ENCODE measurements around the gene KRTAP4-11. TPM values are rescaled to one million over a fixed set of nuclear protein-coding genes. Genes with fewer than 3 reads are reported as not detected.
"Not testable (repeated sequence)": the region's sequence is repeated elsewhere in the genome, so short reads cannot be mapped to it uniquely, and the experiment has no call there.

The KRTAP4-11 gene
- total RNA-seq, 2 donors from 2014 or later, result not detected

GRCh38 chr17:41151525-41151924 is 33.4 kb upstream of the KRTAP4-11 start:
- no peak for DNase-seq (ENCODE audit: low spot score)
- H3K4me3 ChIP-seq, result no peak overlapping the region
- no peak for TF ChIP-seq CTCF (IDR thresholded peaks at IDR 0.05)
- H3K27me3 ChIP-seq (replicated peaks; ENCODE audit: insufficient read depth), result no peaks in the 10 kb centered on the region
- ATAC-seq (ENCODE audit: insufficient number of reproducible peaks, low FRiP score, low read depth), result no peak
- no peak overlapping the region for H3K27ac ChIP-seq
- no peaks in the 10 kb centered on the region for H3K4me1 ChIP-seq (ENCODE audit: control insufficient read depth in 1 of 2, low read depth in 2 of 2)
- no peaks in the 10 kb centered on the region for H3K36me3 ChIP-seq
- no peaks in the 10 kb centered on the region for H3K9me3 ChIP-seq

GRCh38 chr17:41150026-41150425 is 31.9 kb upstream of the KRTAP4-11 start:
- H3K9me3 ChIP-seq, result no peaks in the 10 kb centered on the region
- no peaks in the 10 kb centered on the region for H3K4me1 ChIP-seq (ENCODE audit: control insufficient read depth in 1 of 2, low read depth in 2 of 2)
- ATAC-seq (ENCODE audit: insufficient number of reproducible peaks, low FRiP score, low read depth), result no peak
- H3K27ac ChIP-seq, result no peak overlapping the region
- H3K36me3 ChIP-seq, result no peaks in the 10 kb centered on the region
- no peak for TF ChIP-seq CTCF (IDR thresholded peaks at IDR 0.05)
- no peak for DNase-seq (ENCODE audit: low spot score)
- no peaks in the 10 kb centered on the region for H3K27me3 ChIP-seq (replicated peaks; ENCODE audit: insufficient read depth)
- no peak overlapping the region for H3K4me3 ChIP-seq

GRCh38 chr17:41149652-41149985 is 31.4 kb upstream of the KRTAP4-11 start, which contains the start of gene KRTAP4-5:
TSS of gene KRTAP4-5 (minus strand) at chr17:41149825. CDS start at chr17:41149767, 58 bp downstream.
- Histone ChIP-seq H3K4me3 (no peak within 1 kb of the TSS), H3K4me1 (ENCODE audit: control insufficient read depth in 1 of 2, low read depth in 2 of 2) (no peaks in the 10 kb centered on the region), H3K27me3 (replicated peaks; ENCODE audit: insufficient read depth) (no peaks in the 10 kb centered on the region), H3K27ac (no peak within 1 kb of the TSS), H3K36me3 (no peaks in the 10 kb centered on the region), H3K9me3 (no peaks in the 10 kb centered on the region)
- DNase-seq (ENCODE audit: low spot score) (no peak), ATAC-seq (ENCODE audit: insufficient number of reproducible peaks, low FRiP score, low read depth) (no peak)
- no peak for TF ChIP-seq CTCF (IDR thresholded peaks at IDR 0.05)

- not testable (repeated sequence) for H3K4me3 ChIP-seq; H3K4me1 ChIP-seq (ENCODE audit: control insufficient read depth in 1 of 2, low read depth in 2 of 2); H3K27ac ChIP-seq; H3K9me3 ChIP-seq; H3K36me3 ChIP-seq; ATAC-seq (ENCODE audit: insufficient number of reproducible peaks, low FRiP score, low read depth); H3K27me3 ChIP-seq (replicated peaks; ENCODE audit: insufficient read depth); DNase-seq (ENCODE audit: low spot score)
Observed at GRCh38 chr17:41148971-41149651, 30.9 kb upstream of the KRTAP4-11 start.

GRCh38 chr17:41147531-41148204 is 29.5 kb upstream of the KRTAP4-11 start:
- no peaks in the 10 kb centered on the region for H3K4me1 ChIP-seq (ENCODE audit: control insufficient read depth in 1 of 2, low read depth in 2 of 2)
- H3K27ac ChIP-seq, result no peak overlapping the region
- H3K4me3 ChIP-seq, result no peak overlapping the region
- no peaks in the 10 kb centered on the region for H3K27me3 ChIP-seq (replicated peaks; ENCODE audit: insufficient read depth)
- DNase-seq (ENCODE audit: low spot score), result no peak
- H3K36me3 ChIP-seq, result no peaks in the 10 kb centered on the region
- peaks cover 5% of the 10 kb centered on the region for H3K9me3 ChIP-seq
- no peak for TF ChIP-seq CTCF (IDR thresholded peaks at IDR 0.05)
- ATAC-seq (ENCODE audit: insufficient number of reproducible peaks, low FRiP score, low read depth), result no peak

Data from thoracic aorta (tissue), 2 donors.